Natural killer cell treated with Interleukin-12 subunit alpha and Interleukin-12 subunit beta and Interleukin-15 and Interleukin-18, amount 100 ng/mL, for 72 hours (primary cell): ENCODE results near the gene KRT81. TPM values are rescaled to one million over a fixed set of nuclear protein-coding genes. Genes with fewer than 3 reads are reported as not detected.

Source experiments
- ATAC-seq, 2 donors: fragments of 150-1000 bp; cut with Tn5 transposase in 1 of 2; sonication (Bioruptor Pico), chemical (Tn5 transposase) in 1 of 2; 2 replicates each; pipeline ENCODE4 v1.10.0; 2021
- DNase-seq: peaks from one replicate; pipeline ENCODE4 v3.0.0; 2022; ENCODE audit warnings: low spot score
- H3K27ac Mint-ChIP-seq, 2 donors: 1 replicate in 1 of 2; 2 replicates in 1 of 2; pipeline ENCODE4 v1.8.0; 2022; ENCODE audit warnings: mixed read lengths in 2 of 2, mild to moderate bottlenecking in 1 of 2, moderate library complexity in 1 of 2
- H3K27me3 Mint-ChIP-seq, 2 donors: 1 replicate in 1 of 2; 2 replicates in 1 of 2; pipeline ENCODE4 v1.8.0; 2022; ENCODE audit warnings: mixed read lengths in 2 of 2
- H3K36me3 Mint-ChIP-seq: one replicate; pipeline ENCODE4 v1.8.0; 2022; ENCODE audit warnings: mixed read lengths
- H3K4me1 Mint-ChIP-seq, 2 donors: 1 replicate in 1 of 2; 2 replicates in 1 of 2; pipeline ENCODE4 v1.8.0; 2022; ENCODE audit warnings: low read depth in 2 of 2, mixed read lengths in 2 of 2, mild to moderate bottlenecking in 1 of 2
- H3K4me3 Mint-ChIP-seq: one replicate; pipeline ENCODE4 v1.8.0; 2022; ENCODE audit warnings: mixed read lengths
- H3K9me3 Mint-ChIP-seq: 2 replicates; pipeline ENCODE4 v1.8.0; 2022; ENCODE audit warnings: mixed read lengths
- total RNA-seq, 2 donors: library from RNA; stranded (reverse); gene quantifications; one replicate each; pipeline ENCODE4 v1.2.3, GENCODE V29; 2022

The KRT81 gene
- total RNA-seq, 2 donors from 2014 or later: 0.22 TPM; not detected in 1

GRCh38 chr12:52280796-52281560, 10.4 kb downstream of the KRT81 start:
- Mint-ChIP-seq H3K4me1 (peaks cover 9 to 13% of the 10 kb centered on the region in 2 donors), H3K27ac (no peak overlapping the region), H3K27me3 (peaks cover 8 to 15% of the 10 kb centered on the region in 2 donors), H3K36me3 (no peaks in the 10 kb centered on the region), H3K4me3 (no peak overlapping the region), H3K9me3 (no peaks in the 10 kb centered on the region)
- ATAC-seq: no peak
- DNase-seq: no peak

GRCh38 chr12:52280319-52280795, 11.0 kb downstream of the KRT81 start:
- H3K27me3 Mint-ChIP-seq: peaks cover 8 to 17% of the 10 kb centered on the region in 2 donors
- no peak overlapping the region for H3K27ac Mint-ChIP-seq
- H3K9me3 Mint-ChIP-seq: no peaks in the 10 kb centered on the region
- ATAC-seq (no peak), DNase-seq (no peak)
- H3K4me1 Mint-ChIP-seq: peaks cover 6 to 10% of the 10 kb centered on the region in 2 donors
- no peaks in the 10 kb centered on the region for H3K36me3 Mint-ChIP-seq
- no peak overlapping the region for H3K4me3 Mint-ChIP-seq

- Mint-ChIP-seq H3K36me3 (no peaks in the 10 kb centered on the region), H3K27ac (no peak overlapping the region), H3K4me1 (peaks cover 6 to 10% of the 10 kb centered on the region in 2 donors), H3K27me3 (peaks cover 8 to 20% of the 10 kb centered on the region in 2 donors), H3K9me3 (no peaks in the 10 kb centered on the region), H3K4me3 (no peak overlapping the region)
- ATAC-seq (no peak), DNase-seq (no peak)
These were observed 11.7 kb downstream of the KRT81 start for GRCh38 chr12:52279422-52280318.

- DNase-seq: peak; percentile 82
- peak; percentile 90 to 94 for ATAC-seq
- peaks cover 6 to 10% of the 10 kb centered on the region in 2 donors for H3K4me1 Mint-ChIP-seq
- no peaks in the 10 kb centered on the region for H3K36me3 Mint-ChIP-seq
- no peaks in the 10 kb centered on the region for H3K9me3 Mint-ChIP-seq
- H3K27ac Mint-ChIP-seq: no peak overlapping the region
- peaks cover 8 to 23% of the 10 kb centered on the region in 2 donors for H3K27me3 Mint-ChIP-seq
- H3K4me3 Mint-ChIP-seq: no peak overlapping the region
These were observed 12.5 kb downstream of the KRT81 start for GRCh38 chr12:52278575-52279421.

- ATAC-seq (no peak), DNase-seq (no peak)
- H3K4me3 Mint-ChIP-seq: no peak overlapping the region
- H3K27ac Mint-ChIP-seq: no peak overlapping the region
- peaks cover 17 to 23% of the 10 kb centered on the region in 2 donors for H3K27me3 Mint-ChIP-seq
- peaks cover 6 to 10% of the 10 kb centered on the region in 2 donors for H3K4me1 Mint-ChIP-seq
- no peaks in the 10 kb centered on the region for H3K9me3 Mint-ChIP-seq
- no peaks in the 10 kb centered on the region for H3K36me3 Mint-ChIP-seq
These were observed 13.7 kb downstream of the KRT81 start for GRCh38 chr12:52277486-52278245.

GRCh38 chr12:52275686-52276085, 15.6 kb downstream of the KRT81 start:
- no peak for ATAC-seq
- peaks cover 10 to 13% of the 10 kb centered on the region in 2 donors for H3K4me1 Mint-ChIP-seq
- no peak overlapping the region for H3K4me3 Mint-ChIP-seq
- H3K36me3 Mint-ChIP-seq: no peaks in the 10 kb centered on the region
- H3K9me3 Mint-ChIP-seq: no peaks in the 10 kb centered on the region
- no peak overlapping the region for H3K27ac Mint-ChIP-seq
- no peak for DNase-seq
- H3K27me3 Mint-ChIP-seq: peaks cover 30 to 32% of the 10 kb centered on the region in 2 donors

GRCh38 chr12:52274521-52275120, 16.7 kb downstream of the KRT81 start, which contains the start of gene KRT86:
TSS of gene KRT86 (plus strand) at chr12:52274645. CDS start at chr12:52301917, 27,272 bp downstream.
- no peaks in the 10 kb centered on the region for H3K36me3 Mint-ChIP-seq
- DNase-seq (no peak), ATAC-seq (no peak)
- H3K4me3 Mint-ChIP-seq: no peak within 1 kb of the TSS
- H3K9me3 Mint-ChIP-seq: no peaks in the 10 kb centered on the region
- H3K4me1 Mint-ChIP-seq: peaks cover 8 to 10% of the 10 kb centered on the region in 2 donors
- H3K27me3 Mint-ChIP-seq: peaks cover 24 to 32% of the 10 kb centered on the region in 2 donors
- H3K27ac Mint-ChIP-seq: no peak within 1 kb of the TSS

- Mint-ChIP-seq H3K27me3 (peaks cover 14 to 32% of the 10 kb centered on the region in 2 donors), H3K4me3 (no peak overlapping the region), H3K27ac (no peak overlapping the region), H3K4me1 (peaks cover 3 to 4% of the 10 kb centered on the region in 2 donors), H3K9me3 (no peaks in the 10 kb centered on the region), H3K36me3 (no peaks in the 10 kb centered on the region)
- DNase-seq (no peak), ATAC-seq (no peak)
These were observed 20.2 kb downstream of the KRT81 start for GRCh38 chr12:52271158-52271557.

- no peak overlapping the region for H3K27ac Mint-ChIP-seq
- no peak for DNase-seq
- H3K4me1 Mint-ChIP-seq: peaks cover 3 to 4% of the 10 kb centered on the region in 2 donors
- no peaks in the 10 kb centered on the region for H3K36me3 Mint-ChIP-seq
- H3K27me3 Mint-ChIP-seq: peaks cover 14 to 32% of the 10 kb centered on the region in 2 donors
- no peak for ATAC-seq
- no peaks in the 10 kb centered on the region for H3K9me3 Mint-ChIP-seq
- H3K4me3 Mint-ChIP-seq: no peak overlapping the region
These were observed 20.7 kb downstream of the KRT81 start for GRCh38 chr12:52270541-52271070.

GRCh38 chr12:52268212-52268611, 23.1 kb downstream of the KRT81 start:
- DNase-seq (no peak), ATAC-seq (no peak)
- Mint-ChIP-seq H3K9me3 (no peaks in the 10 kb centered on the region), H3K27ac (no peak overlapping the region), H3K4me3 (no peak overlapping the region), H3K4me1 (peaks cover 3 to 4% of the 10 kb centered on the region in 2 donors), H3K36me3 (no peaks in the 10 kb centered on the region), H3K27me3 (peaks cover 6 to 29% of the 10 kb centered on the region in 2 donors)

GRCh38 chr12:52267699-52268098, 23.6 kb downstream of the KRT81 start:
- Mint-ChIP-seq H3K4me3 (no peak overlapping the region), H3K36me3 (no peaks in the 10 kb centered on the region), H3K27ac (no peak overlapping the region), H3K9me3 (no peaks in the 10 kb centered on the region), H3K27me3 (peaks cover 6 to 24% of the 10 kb centered on the region in 2 donors), H3K4me1 (peaks cover 3 to 4% of the 10 kb centered on the region in 2 donors)
- no peak for ATAC-seq
- DNase-seq: no peak

GRCh38 chr12:52267266-52267665, 24.1 kb downstream of the KRT81 start:
- ATAC-seq (no peak), DNase-seq (no peak)
- peaks cover 3 to 4% of the 10 kb centered on the region in 2 donors for H3K4me1 Mint-ChIP-seq
- H3K36me3 Mint-ChIP-seq: no peaks in the 10 kb centered on the region
- H3K9me3 Mint-ChIP-seq: no peaks in the 10 kb centered on the region
- H3K27ac Mint-ChIP-seq: no peak overlapping the region
- no peak overlapping the region for H3K4me3 Mint-ChIP-seq
- H3K27me3 Mint-ChIP-seq: peaks cover 6 to 24% of the 10 kb centered on the region in 2 donors
